Measurements from ENCODE around the gene GALNT2. TPM values are rescaled to one million over a fixed set of nuclear protein-coding genes. Genes with fewer than 3 reads are reported as not detected.

The GALNT2 gene
- total and polyA plus RNA-seq, 2 donors, result 28.7 to 55.0 TPM

DNA sequence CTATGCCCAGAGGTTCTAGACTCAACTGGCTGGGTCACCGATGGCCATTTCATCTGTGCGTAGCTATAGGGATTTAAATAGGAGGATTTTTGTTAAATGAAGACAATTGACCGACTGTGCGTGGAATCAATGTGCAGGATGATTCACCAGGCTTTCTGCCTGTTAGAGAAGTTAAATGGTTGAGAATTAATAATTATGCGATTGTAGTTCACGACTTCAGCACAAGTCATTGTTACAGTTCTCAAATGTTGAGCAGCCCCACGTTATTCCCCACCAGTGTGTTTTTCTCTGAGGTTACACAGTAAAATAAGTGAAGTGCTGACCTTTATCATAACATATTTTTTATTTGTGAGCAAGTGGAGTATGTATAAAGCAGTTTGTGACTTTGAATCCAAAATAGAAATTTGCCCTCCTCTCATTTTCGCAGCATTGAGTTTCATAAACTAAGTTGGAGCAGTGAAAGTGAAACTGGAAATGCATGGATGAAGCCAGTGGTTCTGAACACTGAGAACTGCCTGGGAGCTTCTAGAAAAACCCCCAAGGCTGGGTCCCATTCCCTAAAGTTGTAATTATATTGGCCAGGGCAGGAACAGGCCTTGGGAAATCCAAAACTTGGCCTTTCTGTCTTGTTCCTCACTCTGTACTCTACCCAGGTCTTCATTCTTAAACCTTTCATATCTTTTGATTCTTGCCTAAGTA is 102.6 kb downstream of the GALNT2 start:
- no peak for DNase-seq (ENCODE audit: extremely low spot score)
- no peaks in the 10 kb centered on the region for H3K36me3 ChIP-seq (ENCODE audit: insufficient read depth)
- 80% methylated on average over 8 of the region's 8 CpGs for WGBS
- H3K4me3 ChIP-seq (ENCODE audit: low read depth, low read length), result no peak overlapping the region
- H3K27ac ChIP-seq (ENCODE audit: low read depth), result no peak overlapping the region
- H3K4me1 ChIP-seq (ENCODE audit: insufficient read depth), result no peaks in the 10 kb centered on the region

DNA sequence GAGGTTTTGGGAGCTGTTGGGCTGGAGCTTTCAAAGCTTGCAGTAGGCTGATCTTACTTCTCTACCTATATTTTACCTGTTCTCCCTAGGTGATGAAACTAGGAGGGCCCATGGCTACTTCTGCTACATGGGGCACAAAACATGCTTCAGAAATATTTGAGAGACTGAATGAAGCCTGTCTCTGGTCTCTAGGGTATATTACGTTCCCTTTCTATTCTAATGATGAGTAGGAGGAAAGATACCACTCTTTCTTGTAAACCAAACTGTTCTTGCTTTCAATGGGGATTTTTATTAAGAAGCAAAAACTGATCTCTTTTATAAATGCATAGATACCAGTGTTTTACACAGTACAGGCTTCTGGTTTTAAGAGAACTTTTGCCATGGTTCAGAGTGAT is 103.1 kb downstream of the GALNT2 start:
- WGBS, result 88% methylated on average over 1 of the region's 1 CpG
- Histone ChIP-seq H3K4me3 (ENCODE audit: low read depth, low read length) (no peak overlapping the region), H3K4me1 (ENCODE audit: insufficient read depth) (no peaks in the 10 kb centered on the region), H3K36me3 (ENCODE audit: insufficient read depth) (no peaks in the 10 kb centered on the region), H3K27ac (ENCODE audit: low read depth) (no peak overlapping the region)
- DNase-seq (ENCODE audit: extremely low spot score), result no peak

DNA sequence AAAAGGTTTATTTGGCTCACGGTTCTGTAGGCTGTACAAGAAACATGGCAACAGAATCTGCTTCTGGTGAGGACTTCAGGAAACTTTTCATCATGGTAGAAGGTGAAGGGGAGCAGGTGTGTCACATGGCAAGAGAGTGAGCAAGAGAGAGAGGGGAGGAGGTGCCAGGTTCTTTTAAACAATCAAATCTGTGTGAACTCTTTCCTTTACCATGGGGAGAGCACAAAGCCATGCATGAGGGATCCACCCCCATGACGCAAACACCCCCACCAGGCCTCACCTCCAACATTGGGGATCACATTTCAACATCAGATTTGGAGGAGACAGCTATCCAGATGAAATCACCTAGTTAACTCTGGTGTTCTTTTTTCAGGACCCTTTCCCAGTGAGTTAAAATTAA is 103.6 kb downstream of the GALNT2 start:
- Histone ChIP-seq H3K4me1 (ENCODE audit: insufficient read depth) (no peaks in the 10 kb centered on the region), H3K27ac (ENCODE audit: low read depth) (no peak overlapping the region)
- WGBS, result 95% methylated on average over 2 of the region's 2 CpGs

GRCh38 chr1:230171356-230172015 is 104.4 kb downstream of the GALNT2 start:
- no peaks in the 10 kb centered on the region for H3K4me1 ChIP-seq (ENCODE audit: insufficient read depth)
- no peak overlapping the region for H3K27ac ChIP-seq (ENCODE audit: low read depth)
- DNase-seq (ENCODE audit: extremely low spot score), result no peak

More for the DNA sequence above, 103.6 kb downstream of the GALNT2 start:
- Histone ChIP-seq H3K4me3 (ENCODE audit: low read depth, low read length) (no peak overlapping the region), H3K36me3 (ENCODE audit: insufficient read depth) (no peaks in the 10 kb centered on the region)
- DNase-seq (ENCODE audit: extremely low spot score), result no peak

GRCh38 chr1:230172016-230172537 is 105.0 kb downstream of the GALNT2 start:
- H3K4me1 ChIP-seq (ENCODE audit: insufficient read depth), result no peaks in the 10 kb centered on the region
- no peak for DNase-seq (ENCODE audit: extremely low spot score)
- 91% methylated on average over 7 of the region's 7 CpGs for WGBS
- H3K27ac ChIP-seq (ENCODE audit: low read depth), result no peak overlapping the region
- H3K4me3 ChIP-seq (ENCODE audit: low read depth, low read length), result no peak overlapping the region
- no peaks in the 10 kb centered on the region for H3K36me3 ChIP-seq (ENCODE audit: insufficient read depth)

More at GRCh38 chr1:230171356-230172015, 104.4 kb downstream of the GALNT2 start:
- Histone ChIP-seq H3K4me3 (ENCODE audit: low read depth, low read length) (no peak overlapping the region), H3K36me3 (ENCODE audit: insufficient read depth) (no peaks in the 10 kb centered on the region)
- WGBS, result 81% methylated on average over 5 of the region's 5 CpGs

- Histone ChIP-seq H3K27ac (ENCODE audit: low read depth) (no peak overlapping the region), H3K4me3 (ENCODE audit: low read depth, low read length) (no peak overlapping the region), H3K4me1 (ENCODE audit: insufficient read depth) (no peaks in the 10 kb centered on the region), H3K36me3 (ENCODE audit: insufficient read depth) (no peaks in the 10 kb centered on the region)
- no peak for DNase-seq (ENCODE audit: extremely low spot score)
- WGBS, result 98% methylated on average over 11 of the region's 11 CpGs
Measured at GRCh38 chr1:230173187-230173975, 106.3 kb downstream of the GALNT2 start.

GRCh38 chr1:230174041-230174440 is 107.0 kb downstream of the GALNT2 start:
- Histone ChIP-seq H3K36me3 (ENCODE audit: insufficient read depth) (no peaks in the 10 kb centered on the region), H3K27ac (ENCODE audit: low read depth) (no peak overlapping the region), H3K4me3 (ENCODE audit: low read depth, low read length) (no peak overlapping the region), H3K4me1 (ENCODE audit: insufficient read depth) (no peaks in the 10 kb centered on the region)
- 96% methylated on average over 7 of the region's 7 CpGs for WGBS
- no peak for DNase-seq (ENCODE audit: extremely low spot score)

GRCh38 chr1:230174471-230175162 is 107.6 kb downstream of the GALNT2 start:
- WGBS, result 93% methylated on average over 15 of the region's 15 CpGs
- Histone ChIP-seq H3K27ac (ENCODE audit: low read depth) (no peak overlapping the region), H3K4me3 (ENCODE audit: low read depth, low read length) (no peak overlapping the region), H3K36me3 (ENCODE audit: insufficient read depth) (no peaks in the 10 kb centered on the region), H3K4me1 (ENCODE audit: insufficient read depth) (no peaks in the 10 kb centered on the region)
- DNase-seq (ENCODE audit: extremely low spot score), result no peak

- Histone ChIP-seq H3K4me1 (ENCODE audit: insufficient read depth) (no peaks in the 10 kb centered on the region), H3K27ac (ENCODE audit: low read depth) (no peak overlapping the region), H3K36me3 (ENCODE audit: insufficient read depth) (no peaks in the 10 kb centered on the region), H3K4me3 (ENCODE audit: low read depth, low read length) (no peak overlapping the region)
- no peak for DNase-seq (ENCODE audit: extremely low spot score)
- 74% methylated on average over 4 of the region's 4 CpGs for WGBS
Measured at GRCh38 chr1:230175163-230175747, 108.2 kb downstream of the GALNT2 start.

DNA sequence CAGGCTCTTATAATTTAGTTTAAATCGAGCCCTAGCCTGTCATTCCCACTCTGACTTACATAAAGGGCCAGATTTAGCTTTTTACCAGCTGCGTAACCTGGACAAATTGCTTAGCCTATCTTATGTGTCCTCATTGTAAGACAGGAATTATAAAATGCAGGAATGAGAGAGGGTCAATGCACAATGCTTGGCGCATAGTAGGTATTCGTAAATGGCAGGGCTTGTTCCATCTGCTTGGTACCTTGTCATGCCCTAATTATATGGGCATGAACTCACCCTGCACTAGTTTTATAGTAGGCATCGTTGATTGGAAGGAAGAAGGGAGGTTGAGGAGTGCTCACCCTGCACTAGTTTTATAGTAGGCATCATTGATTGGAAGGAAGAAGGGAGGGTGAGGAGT is 108.8 kb downstream of the GALNT2 start:
- Histone ChIP-seq H3K4me1 (ENCODE audit: insufficient read depth) (no peaks in the 10 kb centered on the region), H3K36me3 (ENCODE audit: insufficient read depth) (no peaks in the 10 kb centered on the region), H3K4me3 (ENCODE audit: low read depth, low read length) (no peak overlapping the region), H3K27ac (ENCODE audit: low read depth) (no peak overlapping the region)
- no peak for DNase-seq (ENCODE audit: extremely low spot score)
- WGBS, result 86% methylated on average over 5 of the region's 5 CpGs

GRCh38 chr1:230176326-230176725 is 109.3 kb downstream of the GALNT2 start:
- no peak overlapping the region for H3K27ac ChIP-seq (ENCODE audit: low read depth)
- H3K4me1 ChIP-seq (ENCODE audit: insufficient read depth), result no peaks in the 10 kb centered on the region
- no peak overlapping the region for H3K4me3 ChIP-seq (ENCODE audit: low read depth, low read length)
- no peaks in the 10 kb centered on the region for H3K36me3 ChIP-seq (ENCODE audit: insufficient read depth)
- 55% methylated on average over 4 of the region's 4 CpGs for WGBS
- no peak for DNase-seq (ENCODE audit: extremely low spot score)

DNA sequence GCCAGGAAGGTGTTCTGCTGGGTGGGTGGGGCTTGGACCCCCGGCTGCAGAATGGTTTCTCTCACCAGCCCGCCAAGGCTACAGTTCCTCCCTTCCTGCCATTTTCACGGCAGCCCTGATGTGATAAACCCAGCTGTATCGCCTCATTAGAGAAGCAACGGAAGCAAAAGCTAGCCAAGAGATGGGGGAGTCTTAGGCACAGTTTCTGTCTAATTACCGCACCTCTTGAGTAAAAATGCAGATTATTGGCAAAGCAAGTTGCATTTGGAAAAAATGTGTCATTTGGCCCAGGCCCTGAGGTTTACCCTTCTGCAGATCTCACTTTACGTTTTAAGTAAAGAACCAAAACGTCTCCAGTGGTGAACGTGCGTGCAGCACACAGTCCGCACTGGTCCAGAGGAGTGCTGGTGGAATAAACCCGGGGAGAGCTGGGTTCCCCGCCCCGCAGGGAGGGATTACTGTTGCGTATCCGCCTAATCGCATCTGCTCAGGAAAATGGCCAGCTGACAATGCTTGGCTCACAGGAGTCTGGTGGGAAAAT is 109.9 kb downstream of the GALNT2 start:
- no peak overlapping the region for H3K27ac ChIP-seq (ENCODE audit: low read depth)
- H3K36me3 ChIP-seq (ENCODE audit: insufficient read depth), result no peaks in the 10 kb centered on the region
- no peaks in the 10 kb centered on the region for H3K4me1 ChIP-seq (ENCODE audit: insufficient read depth)
- no peak for DNase-seq (ENCODE audit: extremely low spot score)
- H3K4me3 ChIP-seq (ENCODE audit: low read depth, low read length), result no peak overlapping the region
- WGBS, result 26% methylated on average over 17 of the region's 17 CpGs

DNA sequence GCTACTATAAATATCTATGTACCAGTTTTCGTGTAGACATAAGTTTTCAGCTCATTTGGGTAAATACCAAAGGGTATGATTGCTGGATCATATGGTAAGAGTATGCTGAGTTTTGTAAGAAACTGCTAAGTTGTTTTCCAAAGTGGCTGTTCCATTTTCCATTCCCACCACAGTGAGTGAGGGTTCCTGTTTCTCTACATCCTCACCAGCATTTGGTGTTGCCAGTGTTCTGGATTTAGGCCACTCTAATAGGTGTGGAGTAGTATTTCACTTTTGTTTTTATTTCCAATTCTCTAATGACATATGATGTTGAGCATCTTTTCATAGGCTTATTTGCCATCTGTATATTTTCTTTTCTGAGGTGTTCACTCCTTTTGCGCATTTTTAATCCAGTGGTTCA is 112.2 kb downstream of the GALNT2 start:
- no peak for DNase-seq (ENCODE audit: extremely low spot score)
- WGBS, result 88% methylated on average over 2 of the region's 2 CpGs
- no peaks in the 10 kb centered on the region for H3K4me1 ChIP-seq (ENCODE audit: insufficient read depth)
- no peak overlapping the region for H3K4me3 ChIP-seq (ENCODE audit: low read depth, low read length)
- H3K27ac ChIP-seq (ENCODE audit: low read depth), result no peak overlapping the region
- H3K36me3 ChIP-seq (ENCODE audit: insufficient read depth), result no peaks in the 10 kb centered on the region
